BLaER1 (cell line): ENCODE results near the gene DYNLT2.

Source experiments
- H3K27ac ChIP-seq: shearing (Covaris generic); formaldehyde crosslinking; 2 replicates; pipeline ENCODE4 v1.8.1; 2022
- H3K27me3 ChIP-seq: shearing (Covaris generic); formaldehyde crosslinking; 2 replicates; pipeline ENCODE4 v1.8.1; 2022
- H3K36me3 ChIP-seq: shearing (Covaris generic); formaldehyde crosslinking; 2 replicates; pipeline ENCODE4 v1.8.1; 2022
- H3K4me1 ChIP-seq: shearing (Covaris generic); formaldehyde crosslinking; 2 replicates; pipeline ENCODE4 v1.8.1; 2022
- H3K4me2 ChIP-seq: shearing (Covaris generic); formaldehyde crosslinking; 2 replicates; pipeline ENCODE4 v1.8.1; 2022
- H3K4me3 ChIP-seq: shearing (Covaris generic); formaldehyde crosslinking; 2 replicates; pipeline ENCODE4 v1.8.1; 2022
- H3K9ac ChIP-seq: shearing (Covaris generic); formaldehyde crosslinking; 2 replicates; pipeline ENCODE4 v1.8.1; 2022
- H3K9me3 ChIP-seq: shearing (Covaris generic); formaldehyde crosslinking; 2 replicates; pipeline ENCODE4 v1.8.1; 2022
- H4K20me1 ChIP-seq: shearing (Covaris generic); formaldehyde crosslinking; 2 replicates; pipeline ENCODE4 v1.8.1; 2022
- Cebpa-rat ChIP-seq: shearing (Covaris generic); IDR thresholded peaks from 2 replicates; pipeline ENCODE4 v1.8.1; 2022

The DYNLT2 gene

DNA sequence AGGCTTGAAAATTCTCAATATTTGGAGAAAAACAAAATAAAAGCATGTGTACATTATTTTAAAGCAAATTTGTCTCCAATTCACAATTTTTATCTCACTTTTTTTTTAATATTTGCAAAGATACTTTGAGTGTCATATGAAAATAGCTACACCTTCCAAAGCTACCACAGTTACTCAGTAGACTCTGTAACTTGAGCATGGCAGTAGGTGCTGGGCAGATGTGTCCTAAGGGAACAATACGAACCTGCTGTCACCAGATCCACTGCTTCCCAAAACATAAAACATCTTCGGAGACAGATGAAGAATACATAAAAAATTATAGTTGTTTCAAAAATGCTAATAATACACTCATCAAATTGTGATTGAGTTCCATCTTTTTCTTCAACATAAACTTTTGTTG is 60.1 kb downstream of the DYNLT2 start:
- Histone ChIP-seq H3K27me3 (no peaks in the 10 kb centered on the region), H3K4me1 (no peaks in the 10 kb centered on the region), H3K4me3 (no peak overlapping the region), H3K27ac (no peak overlapping the region), H3K9me3 (peaks cover 74% of the 10 kb centered on the region), H3K9ac (no peak overlapping the region), H3K4me2 (no peak overlapping the region), H3K36me3 (peaks cover 57% of the 10 kb centered on the region), H4K20me1 (no peaks in the 10 kb centered on the region)
- no peak for TF ChIP-seq Cebpa-rat
